Measurements from ENCODE around the gene WFS1.

The WFS1 gene

GRCh38 chr4:6293097-6293445 is 23.4 kb downstream of the WFS1 start:
- no peak for TF ChIP-seq CTCF (IDR thresholded peaks at IDR 0.05; ENCODE audit: low read depth, low read length)

GRCh38 chr4:6293661-6294060 is 24.0 kb downstream of the WFS1 start:
- H3K4me3 ChIP-seq (replicated peaks in 1 of 2; ENCODE audit: low read depth in 2 of 2, low read length in 2 of 2): no peak overlapping the region
- no peak for TF ChIP-seq CTCF (IDR thresholded peaks at IDR 0.05; ENCODE audit: low read depth, low read length)
- no peak for DNase-seq (ENCODE audit: low read depth in 2 of 2)

More at GRCh38 chr4:6293097-6293445, 23.4 kb downstream of the WFS1 start:
- DNase-seq (ENCODE audit: low read depth in 2 of 2): no peak
- no peak overlapping the region for H3K4me3 ChIP-seq (replicated peaks in 1 of 2; ENCODE audit: low read depth in 2 of 2, low read length in 2 of 2)

- no peak overlapping the region for H3K4me3 ChIP-seq (replicated peaks in 1 of 2; ENCODE audit: low read depth in 2 of 2, low read length in 2 of 2)
- no peak for DNase-seq (ENCODE audit: low read depth in 2 of 2)
- TF ChIP-seq CTCF (IDR thresholded peaks at IDR 0.05; ENCODE audit: low read depth, low read length): no peak
These were observed 25.2 kb downstream of the WFS1 start for GRCh38 chr4:6294705-6295421.

GRCh38 chr4:6295495-6295894 is 25.8 kb downstream of the WFS1 start:
- no peak for TF ChIP-seq CTCF (IDR thresholded peaks at IDR 0.05; ENCODE audit: low read depth, low read length)
- DNase-seq (ENCODE audit: low read depth in 2 of 2): no peak
- H3K4me3 ChIP-seq (replicated peaks in 1 of 2; ENCODE audit: low read depth in 2 of 2, low read length in 2 of 2): no peak overlapping the region

DNA sequence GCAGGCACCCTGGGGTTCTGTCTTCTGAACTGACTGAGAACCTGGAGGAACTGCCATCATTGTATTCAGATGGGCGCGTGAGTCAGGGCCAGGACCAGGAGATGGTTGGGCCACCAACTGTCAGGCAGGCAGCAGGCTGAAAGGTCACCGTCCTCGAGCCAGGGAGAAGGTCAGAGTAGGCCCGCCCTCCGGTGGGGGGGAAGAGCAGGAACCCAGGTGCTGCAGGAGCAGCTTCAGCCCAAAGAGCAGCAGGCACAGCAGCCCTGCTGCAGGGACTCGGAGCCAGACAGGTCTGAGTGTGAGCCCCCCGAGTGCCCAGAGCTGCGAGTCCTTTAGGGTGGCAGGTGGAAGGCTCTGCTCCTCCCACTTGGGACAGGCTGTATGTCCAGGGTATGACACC is 26.4 kb downstream of the WFS1 start:
- no peak overlapping the region for H3K4me3 ChIP-seq (replicated peaks in 1 of 2; ENCODE audit: low read depth in 2 of 2, low read length in 2 of 2)

GRCh38 chr4:6297266-6297815 is 27.7 kb downstream of the WFS1 start:
- no peak for TF ChIP-seq CTCF (IDR thresholded peaks at IDR 0.05; ENCODE audit: low read depth, low read length)
- no peak for DNase-seq (ENCODE audit: low read depth in 2 of 2)
- no peak overlapping the region for H3K4me3 ChIP-seq (replicated peaks in 1 of 2; ENCODE audit: low read depth in 2 of 2, low read length in 2 of 2)

More for the DNA sequence above, 26.4 kb downstream of the WFS1 start:
- TF ChIP-seq CTCF (IDR thresholded peaks at IDR 0.05; ENCODE audit: low read depth, low read length): no peak
- DNase-seq (ENCODE audit: low read depth in 2 of 2): no peak

All from cardiac fibroblast (primary cell).